HG02623 (cell line): Measurements from ENCODE around the gene ITGB4.

Experiments
- ATAC-seq: cut with Tn5 transposase; IDR thresholded peaks from one replicate; pipeline ENCODE4 v1.9.1; 2021; ENCODE audit warnings: moderate library complexity; ENCODE audit not compliant: unreplicated experiment

ITGB4 gene

GRCh38 chr17:75731086-75731715, 9.9 kb downstream of the ITGB4 start:
- ATAC-seq: no peak

GRCh38 chr17:75731716-75732498, 10.6 kb downstream of the ITGB4 start:
- no peak for ATAC-seq

GRCh38 chr17:75733471-75733870, 12.2 kb downstream of the ITGB4 start:
- no peak for ATAC-seq

GRCh38 chr17:75734674-75735294, 13.5 kb downstream of the ITGB4 start:
- ATAC-seq: no peak

- no peak for ATAC-seq
Measured at GRCh38 chr17:75736173-75736835, 15.0 kb downstream of the ITGB4 start.

GRCh38 chr17:75737133-75737962, 16.1 kb downstream of the ITGB4 start:
- no peak for ATAC-seq

- ATAC-seq: no peak
Measured at GRCh38 chr17:75738218-75738802, 17.1 kb downstream of the ITGB4 start.

- no peak for ATAC-seq
Measured at GRCh38 chr17:75739174-75739573, 17.9 kb downstream of the ITGB4 start.

- no peak for ATAC-seq
Measured at GRCh38 chr17:75739801-75740200, 18.5 kb downstream of the ITGB4 start.

GRCh38 chr17:75740215-75740614, 19.0 kb downstream of the ITGB4 start:
- ATAC-seq: no peak

GRCh38 chr17:75740631-75741077, 19.4 kb downstream of the ITGB4 start:
- no peak for ATAC-seq

- no peak for ATAC-seq
Measured at GRCh38 chr17:75742337-75742736, 21.1 kb downstream of the ITGB4 start.

GRCh38 chr17:75743625-75744206, 22.5 kb downstream of the ITGB4 start:
- ATAC-seq: no peak

- ATAC-seq: no peak
Measured at GRCh38 chr17:75748706-75749105, 27.4 kb downstream of the ITGB4 start.

GRCh38 chr17:75749545-75750389, 28.5 kb downstream of the ITGB4 start:
- ATAC-seq: no peak

- no peak for ATAC-seq
Measured at GRCh38 chr17:75750661-75751423, 29.6 kb downstream of the ITGB4 start.

GRCh38 chr17:75751676-75752404, 30.6 kb downstream of the ITGB4 start:
- ATAC-seq: no peak

GRCh38 chr17:75752405-75752709, 31.1 kb downstream of the ITGB4 start:
- ATAC-seq: no peak
